HepG2 (cell line): ENCODE data around the gene CBL.

Source experiments
- BRCA1 ChIP-seq: sonication (generic); formaldehyde crosslinking; IDR thresholded peaks from 2 replicates; pipeline ENCODE4 v1.4.0; 2020; ENCODE audit warnings: missing genetic modification reagents
- EP300 ChIP-seq, 3 experiments: sonication (generic) in 1 of 3; formaldehyde crosslinking in 1 of 3; IDR thresholded peaks; 2 replicates each; pipeline versions ENCODE4 v1.5.1 to v1.6.1; 2011 to 2020; ENCODE audit warnings: low read depth in 2 of 3, low read length in 2 of 3, borderline replicate concordance in 1 of 3, improper control_type of control experiment in 1 of 3, mild to moderate bottlenecking in 1 of 3, missing genetic modification reagents in 1 of 3, moderate library complexity in 1 of 3
- ZNF24 ChIP-seq: fragments of 450-650 bp; IDR thresholded peaks from 2 replicates; pipeline ENCODE4 v1.6.1; 2017; ENCODE audit warnings: antibody characterized with exemption, mild to moderate bottlenecking
- ZNF747 ChIP-seq: sonication (generic); formaldehyde crosslinking; IDR thresholded peaks from 2 replicates; pipeline ENCODE4 v1.8.1; 2023; ENCODE audit warnings: missing genetic modification reagents, mild to moderate bottlenecking, borderline replicate concordance

DNA sequence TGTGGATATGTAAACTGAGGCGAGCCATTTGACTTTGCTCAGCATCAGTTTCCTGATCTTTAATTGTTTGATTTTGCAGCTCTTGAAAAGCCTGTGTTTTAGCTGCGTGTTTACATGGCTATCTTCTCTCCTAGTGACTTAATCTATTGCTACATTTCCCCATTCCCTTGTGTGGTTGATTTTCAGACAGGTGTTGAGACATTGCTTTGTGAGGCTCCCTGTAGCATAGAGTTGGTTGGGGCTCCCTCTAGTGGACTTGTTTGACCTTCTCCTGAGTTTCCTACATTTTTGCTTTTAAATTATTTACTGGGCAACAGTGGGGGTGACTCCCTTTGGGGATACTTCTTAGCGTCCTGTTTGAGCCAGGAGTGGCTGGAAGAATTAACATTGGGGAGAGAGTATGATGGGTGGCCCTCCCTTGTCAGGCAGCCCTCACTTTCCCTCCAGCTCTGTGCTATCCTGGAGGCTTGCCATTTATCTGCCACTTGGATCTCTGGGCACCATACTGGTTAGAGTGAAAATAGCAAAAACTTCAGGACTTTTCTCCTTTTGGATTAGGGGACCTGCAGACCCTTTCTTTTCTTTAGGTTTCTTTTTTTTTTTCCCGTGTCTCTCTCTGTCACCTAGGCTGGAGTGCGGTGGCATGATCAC lies 9.2 kb upstream of the CBL start:
- no peak for TF ChIP-seq ZNF747 (CRISPR knock-in tag)
- no peak for TF ChIP-seq ZNF24
- no peak for TF ChIP-seq EP300 (IDR thresholded peaks at IDR 0.05; ENCODE audit: low read depth in 2 of 2, low read length in 2 of 2)
- no peak for TF ChIP-seq EP300 (CRISPR knock-in tag; IDR thresholded peaks at IDR 0.05; ENCODE audit: borderline replicate concordance)
- no peak for TF ChIP-seq BRCA1
